Keratinocyte (primary cell): ENCODE measurements around the gene VIPR2. TPM values are rescaled to one million over a fixed set of nuclear protein-coding genes. Genes with fewer than 3 reads are reported as not detected.

ENCODE experiments used
- DNase-seq: peaks from one replicate; pipeline ENCODE4 v3.0.0-alpha.2; 2011; ENCODE audit warnings: low read depth, missing footprints, low spot score
- FAIRE-seq: peaks from 2 replicates; lab custom pipeline; 2011; peaks lifted over from hg19 to GRCh38; lab: Jason Lieb, UNC
- H2AFZ ChIP-seq: 2 replicates; pipeline ENCODE4 v1.6.0; 2012; ENCODE audit warnings: low read length, control low read depth, inconsistent platforms; ENCODE audit not compliant: control insufficient read depth
- H3K27ac ChIP-seq: 2 replicates; pipeline ENCODE4 v1.5.1; 2011; ENCODE audit warnings: low read length; ENCODE audit not compliant: control insufficient read depth, insufficient read depth
- H3K27me3 ChIP-seq: 3 replicates; pipeline ENCODE4 v1.6.0; 2011; ENCODE audit warnings: low read length; ENCODE audit not compliant: control insufficient read depth, insufficient read depth; ENCODE audit errors: extremely low read depth
- H3K36me3 ChIP-seq, 2 experiments: 2 replicates in 1 of 2; 3 replicates in 1 of 2; pipeline ENCODE4 v1.5.1; 2011; ENCODE audit warnings: low read length in 2 of 2, mild to moderate bottlenecking in 1 of 2; ENCODE audit not compliant: control insufficient read depth in 2 of 2, insufficient read depth in 2 of 2; ENCODE audit errors: extremely low read depth in 1 of 2
- H3K4me1 ChIP-seq: 3 replicates; pipeline ENCODE4 v1.5.1; 2011; ENCODE audit warnings: low read length; ENCODE audit not compliant: control insufficient read depth, insufficient read depth; ENCODE audit errors: extremely low read depth
- H3K4me2 ChIP-seq: 3 replicates; pipeline ENCODE4 v1.6.0; 2011; ENCODE audit warnings: low read depth, low read length; ENCODE audit not compliant: control insufficient read depth, insufficient read depth; ENCODE audit errors: extremely low read depth
- H3K4me3 ChIP-seq, 3 experiments: fragments of 200-600 bp in 1 of 3; sonication (generic) in 1 of 3; 2 replicates in 2 of 3; 3 replicates in 1 of 3; pipeline ENCODE4 v1.5.1; 2011 to 2016; ENCODE audit warnings: low read length in 3 of 3, mild to moderate bottlenecking in 3 of 3, control low read depth in 2 of 3, inconsistent platforms in 1 of 3, low read depth in 1 of 3, mixed read lengths in 1 of 3, mixed run types in 1 of 3, moderate library complexity in 1 of 3; ENCODE audit not compliant: control insufficient read depth in 2 of 3, insufficient read depth in 2 of 3; ENCODE audit errors: extremely low read depth in 1 of 3
- H3K79me2 ChIP-seq: 2 replicates; pipeline ENCODE4 v1.6.0; 2012; ENCODE audit warnings: low read length; ENCODE audit not compliant: control insufficient read depth, insufficient read depth
- H3K9ac ChIP-seq: 3 replicates; pipeline ENCODE4 v1.6.0; 2011; ENCODE audit warnings: low read length; ENCODE audit not compliant: control insufficient read depth, insufficient read depth; ENCODE audit errors: extremely low read depth
- H3K9me1 ChIP-seq: 3 replicates; pipeline ENCODE4 v1.6.0; 2011; ENCODE audit warnings: low read length; ENCODE audit not compliant: control insufficient read depth, insufficient read depth; ENCODE audit errors: extremely low read depth
- H3K9me3 ChIP-seq: 2 replicates; pipeline ENCODE4 v1.5.1; 2012; ENCODE audit warnings: low read depth, low read length; ENCODE audit not compliant: control insufficient read depth
- H4K20me1 ChIP-seq: 3 replicates; pipeline ENCODE4 v1.6.0; 2011; ENCODE audit warnings: low read length; ENCODE audit not compliant: control insufficient read depth, insufficient read depth; ENCODE audit errors: extremely low read depth
- CTCF ChIP-seq, 3 experiments: IDR thresholded peaks in 1 of 3; conservative IDR thresholded peaks in 1 of 3; optimal IDR thresholded peaks in 1 of 3; 2 replicates in 2 of 3; 3 replicates in 1 of 3; pipeline versions ENCODE3 to v1.5.1; 2011; ENCODE audit warnings: low read length in 3 of 3, mild to moderate bottlenecking in 3 of 3, moderate library complexity in 2 of 3, control low read depth in 1 of 3, inconsistent platforms in 1 of 3; ENCODE audit not compliant: insufficient read depth in 2 of 3; ENCODE audit errors: extremely low read depth in 1 of 3
- EZH2 ChIP-seq: IDR thresholded peaks from one replicate; pipeline ENCODE4 v1.6.1; 2012; ENCODE audit warnings: inconsistent platforms, mild to moderate bottlenecking, low read length, moderate library complexity
- dilution Hi-C: fragments of 300-500 bp; cut with MboI; formaldehyde crosslinking; loops from one replicate; pipeline ENCODE4 v1.7.0; 2020; ENCODE audit warnings: low sequenced_read_pairs; ENCODE audit not compliant: extremely low pct_ligation_motif_present
- polyA plus RNA-seq, 5 experiments: library from polyadenylated mRNA; depleted of rRNA in 3 of 5; stranded (reverse) in 3 of 5; stranded (forward) in 1 of 5; unstranded in 1 of 5; fragments of >200 nt; gene quantifications; 1 replicate in 1 of 5; 2 replicates in 3 of 5; 3 replicates in 1 of 5; pipeline versions ENCODE4 v1.2.1 to v1.2.3, GENCODE V29; 2011 to 2012; ENCODE audit warnings: missing spikeins in 2 of 5, low read depth in 1 of 5, low replicate concordance in 1 of 5

VIPR2 gene
- polyA plus RNA-seq, 1 donor (not counting 4 experiments of a cell fraction or from before 2014, with no cell fraction given), result not detected

- H3K4me1 ChIP-seq, result no peaks in the 10 kb centered on the region
- no peak overlapping the region for H3K9ac ChIP-seq
- no peaks in the 10 kb centered on the region for H4K20me1 ChIP-seq
- H3K27ac ChIP-seq, result no peak overlapping the region
- H3K36me3 ChIP-seq, result no peaks in the 10 kb centered on the region
- DNase-seq (no peak), FAIRE-seq (no peak)
- H3K9me1 ChIP-seq, result no peaks in the 10 kb centered on the region
- no peaks in the 10 kb centered on the region for H3K9me3 ChIP-seq
- H3K27me3 ChIP-seq, result peaks cover 1% of the 10 kb centered on the region
- TF ChIP-seq CTCF (optimal IDR thresholded peaks at IDR 0.05 in 1 of 3, IDR thresholded peaks at IDR 0.05 in 1 of 3, conservative IDR thresholded peaks at IDR 0.05 in 1 of 3; ENCODE audit: extremely low read depth in 1 of 3, insufficient read depth in 2 of 3, low read length in 3 of 3), result no peak
- TF ChIP-seq EZH2, result no peak
- H3K4me3 ChIP-seq, result no peak overlapping the region
- H3K79me2 ChIP-seq, result no peaks in the 10 kb centered on the region
- no peak overlapping the region for H2AFZ ChIP-seq
- dilution Hi-C loops, result no loop called here
- no peak overlapping the region for H3K4me2 ChIP-seq
Observed at GRCh38 chr7:159108941-159109652, 35.6 kb downstream of the VIPR2 start.

GRCh38 chr7:159108491-159108890 lies 36.2 kb downstream of the VIPR2 start:
- H3K4me1 ChIP-seq, result no peaks in the 10 kb centered on the region
- H3K27ac ChIP-seq, result no peak overlapping the region
- no peaks in the 10 kb centered on the region for H3K9me1 ChIP-seq
- no peak overlapping the region for H3K9ac ChIP-seq
- no peaks in the 10 kb centered on the region for H4K20me1 ChIP-seq
- H3K79me2 ChIP-seq, result no peaks in the 10 kb centered on the region
- FAIRE-seq, result no peak
- H2AFZ ChIP-seq, result no peak overlapping the region
- no peak overlapping the region for H3K4me3 ChIP-seq
- dilution Hi-C loops, result no loop called here
- no peaks in the 10 kb centered on the region for H3K36me3 ChIP-seq
- DNase-seq, result no peak
- no peak for TF ChIP-seq EZH2
- no peak for TF ChIP-seq CTCF (optimal IDR thresholded peaks at IDR 0.05 in 1 of 3, IDR thresholded peaks at IDR 0.05 in 1 of 3, conservative IDR thresholded peaks at IDR 0.05 in 1 of 3; ENCODE audit: extremely low read depth in 1 of 3, insufficient read depth in 2 of 3, low read length in 3 of 3)
- H3K9me3 ChIP-seq, result peaks cover 2% of the 10 kb centered on the region
- no peak overlapping the region for H3K4me2 ChIP-seq
- no peaks in the 10 kb centered on the region for H3K27me3 ChIP-seq
